HG02642 (cell line): ENCODE measurements around the gene RNF11.
"Not testable (repeated sequence)": the region's sequence is repeated elsewhere in the genome, so short reads cannot be mapped to it uniquely, and the experiment has no call there.

Experiments
- ATAC-seq: cut with Tn5 transposase; IDR thresholded peaks from one replicate; pipeline ENCODE4 v1.9.1; 2021; ENCODE audit warnings: mild to moderate bottlenecking; ENCODE audit not compliant: unreplicated experiment, poor library complexity

RNF11 gene

GRCh38 chr1:51235673-51236530 lies at the start of gene RNF11:
Gene RNF11 (plus strand): TSS chr1:51236273. CDS start chr1:51236757, 484 bp downstream.
- peak; percentile 85 for ATAC-seq

- ATAC-seq = no peak
Observed at GRCh38 chr1:51188230-51188629, 47.8 kb upstream of the RNF11 start.

GRCh38 chr1:51189421-51190073 lies 46.5 kb upstream of the RNF11 start:
- no peak for ATAC-seq

- no peak for ATAC-seq
Observed at GRCh38 chr1:51190961-51191360, 45.1 kb upstream of the RNF11 start.

- ATAC-seq = no peak
Observed at GRCh38 chr1:51192213-51192843, 43.7 kb upstream of the RNF11 start.

- no peak for ATAC-seq
Observed at GRCh38 chr1:51193564-51193963, 42.5 kb upstream of the RNF11 start.

GRCh38 chr1:51203121-51203873 lies 32.8 kb upstream of the RNF11 start:
- ATAC-seq = peak; percentile 73

GRCh38 chr1:51203874-51204245 lies 32.2 kb upstream of the RNF11 start:
- ATAC-seq = no peak

GRCh38 chr1:51210055-51210454 lies 26.0 kb upstream of the RNF11 start:
- no peak for ATAC-seq

- no peak for ATAC-seq
Observed at GRCh38 chr1:51210676-51211075, 25.4 kb upstream of the RNF11 start.

GRCh38 chr1:51214615-51215131 lies 21.4 kb upstream of the RNF11 start:
- peak; percentile 59 for ATAC-seq

GRCh38 chr1:51215169-51215568 lies 20.9 kb upstream of the RNF11 start:
- no peak for ATAC-seq

GRCh38 chr1:51216631-51217030 lies 19.4 kb upstream of the RNF11 start:
- ATAC-seq = no peak

GRCh38 chr1:51217101-51217500 lies 19.0 kb upstream of the RNF11 start:
- no peak for ATAC-seq

GRCh38 chr1:51218570-51218969 lies 17.5 kb upstream of the RNF11 start:
- no peak for ATAC-seq

- ATAC-seq = no peak
Observed at GRCh38 chr1:51219022-51219421, 17.1 kb upstream of the RNF11 start.

- ATAC-seq = not testable (repeated sequence)
Observed at GRCh38 chr1:51221529-51221928, 14.5 kb upstream of the RNF11 start.

GRCh38 chr1:51222136-51222787 lies 13.8 kb upstream of the RNF11 start:
- ATAC-seq = no peak

GRCh38 chr1:51222809-51223208 lies 13.3 kb upstream of the RNF11 start:
- no peak for ATAC-seq

GRCh38 chr1:51224255-51224654 lies 11.8 kb upstream of the RNF11 start:
- no peak for ATAC-seq
